Keratinocyte (primary cell): ENCODE measurements around the gene APLF.

Source experiments
- EZH2 ChIP-seq: IDR thresholded peaks from one replicate; pipeline ENCODE4 v1.6.1; 2012; ENCODE audit warnings: inconsistent platforms, mild to moderate bottlenecking, low read length, moderate library complexity
- TF ChIP-seq, protein P1 (sequence below), 3 experiments: IDR thresholded peaks in 1 of 3; conservative IDR thresholded peaks in 1 of 3; optimal IDR thresholded peaks in 1 of 3; 2 replicates in 2 of 3; 3 replicates in 1 of 3; pipeline versions ENCODE3 to v1.5.1; 2011; ENCODE audit warnings: low read length in 3 of 3, mild to moderate bottlenecking in 3 of 3, moderate library complexity in 2 of 3, control low read depth in 1 of 3, inconsistent platforms in 1 of 3; ENCODE audit not compliant: insufficient read depth in 2 of 3; ENCODE audit errors: extremely low read depth in 1 of 3

DNA sequence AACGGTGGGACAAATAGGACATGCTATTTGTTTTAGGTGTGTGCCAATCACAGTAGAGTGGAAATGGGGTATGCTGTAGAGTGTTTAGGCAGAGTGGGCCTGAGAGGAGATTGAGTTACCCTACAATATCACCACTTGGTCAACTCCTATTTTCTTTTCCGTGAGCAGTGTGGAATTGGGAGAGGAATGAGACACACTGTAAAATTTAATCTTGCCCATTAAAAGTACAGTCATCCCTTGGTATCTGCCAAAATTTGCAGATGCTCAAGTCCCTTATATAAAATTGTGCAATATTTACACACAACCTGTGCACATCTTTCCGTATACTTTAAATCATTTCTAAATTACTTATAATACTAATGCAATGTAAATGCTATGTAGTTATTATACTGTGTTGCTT lies 12.7 kb upstream of the APLF start:
- TF ChIP-seq, protein P1, sequence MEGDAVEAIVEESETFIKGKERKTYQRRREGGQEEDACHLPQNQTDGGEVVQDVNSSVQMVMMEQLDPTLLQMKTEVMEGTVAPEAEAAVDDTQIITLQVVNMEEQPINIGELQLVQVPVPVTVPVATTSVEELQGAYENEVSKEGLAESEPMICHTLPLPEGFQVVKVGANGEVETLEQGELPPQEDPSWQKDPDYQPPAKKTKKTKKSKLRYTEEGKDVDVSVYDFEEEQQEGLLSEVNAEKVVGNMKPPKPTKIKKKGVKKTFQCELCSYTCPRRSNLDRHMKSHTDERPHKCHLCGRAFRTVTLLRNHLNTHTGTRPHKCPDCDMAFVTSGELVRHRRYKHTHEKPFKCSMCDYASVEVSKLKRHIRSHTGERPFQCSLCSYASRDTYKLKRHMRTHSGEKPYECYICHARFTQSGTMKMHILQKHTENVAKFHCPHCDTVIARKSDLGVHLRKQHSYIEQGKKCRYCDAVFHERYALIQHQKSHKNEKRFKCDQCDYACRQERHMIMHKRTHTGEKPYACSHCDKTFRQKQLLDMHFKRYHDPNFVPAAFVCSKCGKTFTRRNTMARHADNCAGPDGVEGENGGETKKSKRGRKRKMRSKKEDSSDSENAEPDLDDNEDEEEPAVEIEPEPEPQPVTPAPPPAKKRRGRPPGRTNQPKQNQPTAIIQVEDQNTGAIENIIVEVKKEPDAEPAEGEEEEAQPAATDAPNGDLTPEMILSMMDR (optimal IDR thresholded peaks at IDR 0.05 in 1 of 3, IDR thresholded peaks at IDR 0.05 in 1 of 3, conservative IDR thresholded peaks at IDR 0.05 in 1 of 3; ENCODE audit: extremely low read depth in 1 of 3, insufficient read depth in 2 of 3, low read length in 3 of 3), result no peak
- no peak for TF ChIP-seq EZH2
